HEK293 (cell line): ENCODE measurements around the gene FRMD4A.

ENCODE experiments used
- CTCF ChIA-PET: fragments of 350-600 bp; formaldehyde crosslinking; extraction: SDS; loops from one replicate; lab custom pipeline; 2021; ENCODE audit warnings: antibody characterized with exemption; lab: Yijun Ruan, JAX
- POLR2A ChIA-PET: fragments of 300-600 bp; formaldehyde crosslinking; extraction: SDS; loops from one replicate; lab custom pipeline; 2020; ENCODE audit warnings: antibody characterized with exemption, inconsistent platforms; lab: Yijun Ruan, JAX
- H3K27ac ChIP-seq: fragments of 200-500 bp; sonication (Bioruptor generic); 2 replicates; pipeline ENCODE4 v1.5.1; 2014; ENCODE audit warnings: low read depth, low read length, control low read depth, inconsistent platforms; ENCODE audit errors: extremely low read depth
- H3K36me3 ChIP-seq, 2 experiments: fragments of 200-500 bp in 1 of 2; sonication (Bioruptor generic) in 1 of 2; 1 replicate in 1 of 2; 2 replicates in 1 of 2; pipeline ENCODE4 v1.5.1; 2014 to 2017; ENCODE audit warnings: inconsistent platforms in 2 of 2, low read length in 2 of 2; ENCODE audit not compliant: control insufficient read depth in 2 of 2, insufficient read depth in 1 of 2
- H3K4me1 ChIP-seq: fragments of 200-500 bp; sonication (Bioruptor generic); 2 replicates; pipeline ENCODE4 v1.5.1; 2014; ENCODE audit warnings: mild to moderate bottlenecking, low read length, inconsistent platforms; ENCODE audit not compliant: control insufficient read depth, insufficient read depth
- H3K4me3 ChIP-seq: 2 replicates; pipeline ENCODE4 v1.5.1; 2011; ENCODE audit warnings: low read depth, mild to moderate bottlenecking, control low read depth, low read length, moderate library complexity
- H3K9me3 ChIP-seq: fragments of 200-500 bp; sonication (Bioruptor generic); 2 replicates; pipeline ENCODE4 v1.5.1; 2014; ENCODE audit warnings: low read depth, low read length, inconsistent platforms; ENCODE audit not compliant: control insufficient read depth, insufficient read depth
- BCL6B ChIP-seq: fragments of 450-650 bp; formaldehyde crosslinking; IDR thresholded peaks from 2 replicates; pipeline ENCODE4 v1.5.1; 2017; ENCODE audit warnings: missing biosample characterization, missing genetic modification characterization
- GLI4 ChIP-seq: fragments of 450-650 bp; formaldehyde crosslinking; IDR thresholded peaks from 2 replicates; pipeline ENCODE4 v1.5.1; 2016; ENCODE audit warnings: missing biosample characterization, missing genetic modification characterization
- KLF10 ChIP-seq: fragments of 450-650 bp; IDR thresholded peaks from 2 replicates; pipeline ENCODE4 v1.5.1; 2018; ENCODE audit warnings: missing biosample characterization, mild to moderate bottlenecking, missing genetic modification characterization
- KLF7 ChIP-seq: fragments of 450-650 bp; formaldehyde crosslinking; IDR thresholded peaks from 2 replicates; pipeline ENCODE4 v1.5.1; 2016; ENCODE audit warnings: missing biosample characterization, missing genetic modification characterization, borderline replicate concordance
- MZF1 ChIP-seq: fragments of 450-650 bp; formaldehyde crosslinking; IDR thresholded peaks from 2 replicates; pipeline ENCODE4 v1.5.1; 2017; ENCODE audit warnings: missing biosample characterization, missing genetic modification characterization, borderline replicate concordance
- PRDM1 ChIP-seq: fragments of 450-650 bp; formaldehyde crosslinking; IDR thresholded peaks from 2 replicates; pipeline ENCODE4; 2016; ENCODE audit warnings: missing biosample characterization, missing genetic modification characterization
- SCRT1 ChIP-seq: fragments of 450-650 bp; formaldehyde crosslinking; IDR thresholded peaks from 2 replicates; pipeline ENCODE4 v1.5.1; 2016; ENCODE audit warnings: missing biosample characterization, missing genetic modification characterization, borderline replicate concordance
- SETDB1 ChIP-seq: IDR thresholded peaks from one replicate; pipeline ENCODE4 v1.6.1; 2017; ENCODE audit warnings: mild to moderate bottlenecking, low read length, moderate library complexity, mixed read lengths; ENCODE audit not compliant: insufficient read length
- WT1 ChIP-seq: fragments of 450-650 bp; formaldehyde crosslinking; IDR thresholded peaks from 2 replicates; pipeline ENCODE4 v1.5.1; 2016; ENCODE audit warnings: missing biosample characterization, missing genetic modification characterization
- YY1 ChIP-seq: fragments of 450-650 bp; formaldehyde crosslinking; IDR thresholded peaks from 2 replicates; pipeline ENCODE4 v1.5.1; 2018; ENCODE audit warnings: missing biosample characterization, missing genetic modification characterization
- ZBTB48 ChIP-seq: fragments of 450-650 bp; formaldehyde crosslinking; IDR thresholded peaks from 2 replicates; pipeline ENCODE4 v1.5.1; 2016; ENCODE audit warnings: missing biosample characterization, missing genetic modification characterization
- ZBTB7A ChIP-seq: fragments of 450-650 bp; formaldehyde crosslinking; IDR thresholded peaks from 2 replicates; pipeline ENCODE4 v1.5.1; 2016; ENCODE audit warnings: low read depth, missing biosample characterization, missing genetic modification characterization
- ZFHX2 ChIP-seq: fragments of 450-650 bp; formaldehyde crosslinking; conservative IDR thresholded peaks from 2 replicates; pipeline ENCODE4 v1.5.1; 2016; ENCODE audit warnings: missing biosample characterization, missing genetic modification characterization
- ZNF112 ChIP-seq: fragments of 450-650 bp; formaldehyde crosslinking; IDR thresholded peaks from 2 replicates; pipeline ENCODE4 v1.5.0; 2017; ENCODE audit warnings: missing biosample characterization, missing genetic modification characterization
- ZNF146 ChIP-seq: fragments of 450-650 bp; formaldehyde crosslinking; IDR thresholded peaks from 2 replicates; pipeline ENCODE4 v1.5.1; 2016; ENCODE audit warnings: missing biosample characterization, missing genetic modification characterization
- ZNF16 ChIP-seq: fragments of 450-650 bp; formaldehyde crosslinking; IDR thresholded peaks from 2 replicates; pipeline ENCODE4 v1.5.1; 2016; ENCODE audit warnings: low read depth, missing biosample characterization, missing genetic modification characterization
- ZNF311 ChIP-seq: fragments of 450-650 bp; formaldehyde crosslinking; IDR thresholded peaks from 2 replicates; pipeline ENCODE4 v1.5.1; 2017; ENCODE audit warnings: missing biosample characterization, missing genetic modification characterization, borderline replicate concordance
- ZNF350 ChIP-seq: fragments of 450-650 bp; formaldehyde crosslinking; IDR thresholded peaks from 2 replicates; pipeline ENCODE4 v1.5.0; 2017; ENCODE audit warnings: missing biosample characterization, mild to moderate bottlenecking, missing genetic modification characterization
- ZNF558 ChIP-seq: fragments of 450-650 bp; formaldehyde crosslinking; IDR thresholded peaks from 2 replicates; pipeline ENCODE4 v1.5.1; 2016; ENCODE audit warnings: missing biosample characterization, missing genetic modification characterization
- ZNF610 ChIP-seq: fragments of 450-650 bp; formaldehyde crosslinking; IDR thresholded peaks from 2 replicates; pipeline ENCODE4 v1.5.1; 2016; ENCODE audit warnings: missing biosample characterization, missing genetic modification characterization, borderline replicate concordance
- ZNF629 ChIP-seq: fragments of 450-650 bp; formaldehyde crosslinking; IDR thresholded peaks from 2 replicates; pipeline ENCODE4 v1.5.1; 2017; ENCODE audit warnings: missing biosample characterization, missing genetic modification characterization
- ZNF658 ChIP-seq: fragments of 450-650 bp; formaldehyde crosslinking; IDR thresholded peaks from 2 replicates; pipeline ENCODE4; 2016; ENCODE audit warnings: missing biosample characterization, missing genetic modification characterization
- ZNF747 ChIP-seq: fragments of 450-650 bp; formaldehyde crosslinking; IDR thresholded peaks from 2 replicates; pipeline ENCODE4 v1.5.1; 2016; ENCODE audit warnings: missing biosample characterization, missing genetic modification characterization
- ZNF76 ChIP-seq: fragments of 450-650 bp; formaldehyde crosslinking; IDR thresholded peaks from 2 replicates; pipeline ENCODE4; 2016; ENCODE audit warnings: low read depth, missing biosample characterization, missing genetic modification characterization, borderline replicate concordance
- ZSCAN18 ChIP-seq: fragments of 450-650 bp; formaldehyde crosslinking; IDR thresholded peaks from 2 replicates; pipeline ENCODE4 v1.5.1; 2016; ENCODE audit warnings: missing biosample characterization, missing genetic modification characterization
- TF ChIP-seq, protein P1 (sequence below): fragments of 450-650 bp; formaldehyde crosslinking; IDR thresholded peaks from 2 replicates; pipeline ENCODE4 v1.5.1; 2017; ENCODE audit warnings: missing biosample characterization, mild to moderate bottlenecking, missing genetic modification characterization, moderate library complexity

FRMD4A gene

GRCh38 chr10:14182781-14183180 is 147.9 kb downstream of the FRMD4A start:
- no peak for TF ChIP-seq KLF10 (tag by site-specific recombination)
- 0 out of 2 replicates have a peak, but pooled peaks have one; percentile 23 for TF ChIP-seq ZFHX2 (tag by site-specific recombination)
- no peak for TF ChIP-seq MZF1 (tag by site-specific recombination)
- TF ChIP-seq SETDB1, result no peak
- TF ChIP-seq GLI4 (tag by site-specific recombination), result no peak
- TF ChIP-seq ZNF311 (tag by site-specific recombination), result no peak
- TF ChIP-seq ZNF629 (tag by site-specific recombination), result no peak
- TF ChIP-seq, all 188 proteins: peak for 1
- POLR2A ChIA-PET, result no interaction called here
- Histone ChIP-seq H3K4me3 (no peak overlapping the region), H3K4me1 (no peaks in the 10 kb centered on the region), H3K9me3 (no peaks in the 10 kb centered on the region), H3K36me3 (no peaks in the 10 kb centered on the region), H3K27ac (no peak overlapping the region)
- CTCF ChIA-PET, result interaction anchor here (0.6 to 3.4 kb wide), 2 partner anchors 14 to 21 kb away, joined by 3 to 19 read pairs; no protein-coding TSS in a partner anchor

GRCh38 chr10:14181567-14181936 is 149.2 kb downstream of the FRMD4A start:
- Histone ChIP-seq H3K4me1 (no peaks in the 10 kb centered on the region), H3K9me3 (no peaks in the 10 kb centered on the region), H3K27ac (no peak overlapping the region), H3K4me3 (no peak overlapping the region), H3K36me3 (no peaks in the 10 kb centered on the region)
- ChIA-PET CTCF (interaction anchor here (1.0 to 1.5 kb wide), 4 partner anchors 14 to 299 kb away, joined by 3 to 5 read pairs (median 4); no protein-coding TSS in a partner anchor), POLR2A (no interaction called here)
- TF ChIP-seq ZSCAN18 (tag by site-specific recombination), result no peak
- TF ChIP-seq WT1 (tag by site-specific recombination), result no peak
- TF ChIP-seq ZBTB48 (tag by site-specific recombination), result no peak
- TF ChIP-seq, all 188 proteins: peak for 0

DNA sequence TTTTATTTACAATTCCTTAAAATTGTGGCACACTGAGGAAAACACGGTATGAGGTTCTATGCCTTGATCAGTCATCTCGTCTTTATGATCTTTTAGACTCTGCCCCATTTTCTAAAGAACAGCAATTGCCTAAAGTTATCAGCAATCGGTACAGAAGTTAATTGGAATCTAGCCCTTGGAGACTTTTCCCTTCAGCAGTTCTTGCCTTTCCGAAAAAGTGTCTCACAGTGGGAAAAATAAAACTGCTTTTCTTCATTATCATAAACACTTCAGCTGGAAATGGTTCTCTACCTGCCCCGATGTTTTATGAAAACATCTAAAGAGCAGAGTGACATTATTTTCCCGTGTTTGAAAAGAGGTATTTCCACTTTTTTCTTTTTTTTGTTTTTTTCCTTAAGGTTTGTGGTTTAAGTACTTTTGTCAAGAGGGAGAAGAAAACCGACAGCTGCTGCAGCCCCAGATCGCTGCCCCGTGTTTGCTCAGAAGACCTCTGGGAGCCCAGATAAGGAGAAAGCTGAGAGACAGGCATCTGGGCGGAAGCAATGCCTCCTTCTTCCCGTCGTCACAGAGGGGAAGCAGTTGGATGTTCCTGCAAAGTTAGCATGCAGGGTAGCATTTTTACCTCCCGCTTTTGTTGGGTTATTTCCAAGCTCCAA is 149.7 kb downstream of the FRMD4A start:
- H3K27ac ChIP-seq, result no peak overlapping the region
- no peak overlapping the region for H3K4me3 ChIP-seq
- no peak for TF ChIP-seq ZNF629 (tag by site-specific recombination)
- TF ChIP-seq, protein P1, sequence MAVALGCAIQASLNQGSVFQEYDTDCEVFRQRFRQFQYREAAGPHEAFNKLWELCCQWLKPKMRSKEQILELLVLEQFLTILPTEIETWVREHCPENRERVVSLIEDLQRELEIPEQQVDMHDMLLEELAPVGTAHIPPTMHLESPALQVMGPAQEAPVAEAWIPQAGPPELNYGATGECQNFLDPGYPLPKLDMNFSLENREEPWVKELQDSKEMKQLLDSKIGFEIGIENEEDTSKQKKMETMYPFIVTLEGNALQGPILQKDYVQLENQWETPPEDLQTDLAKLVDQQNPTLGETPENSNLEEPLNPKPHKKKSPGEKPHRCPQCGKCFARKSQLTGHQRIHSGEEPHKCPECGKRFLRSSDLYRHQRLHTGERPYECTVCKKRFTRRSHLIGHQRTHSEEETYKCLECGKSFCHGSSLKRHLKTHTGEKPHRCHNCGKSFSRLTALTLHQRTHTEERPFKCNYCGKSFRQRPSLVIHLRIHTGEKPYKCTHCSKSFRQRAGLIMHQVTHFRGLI (tag by site-specific recombination), result no peak
- TF ChIP-seq ZNF658 (tag by site-specific recombination), result no peak
- TF ChIP-seq ZNF76, result no peak
- TF ChIP-seq ZNF311 (tag by site-specific recombination), result no peak
- no peak for TF ChIP-seq YY1 (tag by site-specific recombination)
- no peak for TF ChIP-seq ZNF558 (tag by site-specific recombination)
- TF ChIP-seq ZFHX2 (tag by site-specific recombination), result no peak
- TF ChIP-seq BCL6B (tag by site-specific recombination), result no peak
- no peak for TF ChIP-seq SCRT1 (tag by site-specific recombination)
- TF ChIP-seq ZBTB7A (tag by site-specific recombination), result no peak
- TF ChIP-seq ZNF146 (tag by site-specific recombination), result no peak
- no peak for TF ChIP-seq WT1 (tag by site-specific recombination)
- no peak for TF ChIP-seq ZNF350 (tag by site-specific recombination)
- no peak for TF ChIP-seq ZNF610 (tag by site-specific recombination)
- no peak for TF ChIP-seq ZNF112
- TF ChIP-seq ZNF747 (tag by site-specific recombination), result no peak
- no peak for TF ChIP-seq ZNF16 (tag by site-specific recombination)
- TF ChIP-seq PRDM1, result no peak
- no peak for TF ChIP-seq KLF7 (tag by site-specific recombination)
- CTCF ChIA-PET, result interaction anchor here (1.0 to 1.5 kb wide), 4 partner anchors 15 to 300 kb away, joined by 3 to 5 read pairs (median 4); no protein-coding TSS in a partner anchor
- H3K4me1 ChIP-seq, result no peaks in the 10 kb centered on the region
- POLR2A ChIA-PET, result no interaction called here
- no peaks in the 10 kb centered on the region for H3K9me3 ChIP-seq
- no peaks in the 10 kb centered on the region for H3K36me3 ChIP-seq
